A549 (cell line): Measurements from ENCODE around the gene TMEM269. TPM values are rescaled to one million over a fixed set of nuclear protein-coding genes. Genes with fewer than 3 reads are reported as not detected.

ENCODE experiments used
- ATAC-seq, 2 experiments: fragments of 200-7000 bp in 1 of 2; fragments of >200 bp in 1 of 2; cut with Nextera tagmentation in 1 of 2; cut with Tn5 transposase in 1 of 2; 3 replicates each; pipeline versions ENCODE4 v1.8.0 to v1.9.1; 2018 to 2020; ENCODE audit warnings: mild to moderate bottlenecking in 1 of 2, moderate library complexity in 1 of 2
- CTCF ChIA-PET: fragments of 300-600 bp; sonication (Branson Sonifier 250); formaldehyde crosslinking; extraction: SDS; loops from one replicate; lab custom pipeline; 2021; ENCODE audit warnings: antibody characterized with exemption, inconsistent platforms; lab: Yijun Ruan, JAX
- POLR2A ChIA-PET: fragments of 350-600 bp; formaldehyde crosslinking; extraction: SDS; loops from one replicate; lab custom pipeline; 2021; ENCODE audit warnings: antibody characterized with exemption, inconsistent platforms; lab: Yijun Ruan, JAX
- DNase-seq, 2 experiments: peaks; one replicate each; pipeline versions ENCODE4 v3.0.0 to v3.0.0-alpha.2; 2011 to 2016; ENCODE audit warnings: low read depth in 1 of 2, low spot score in 1 of 2
- FAIRE-seq: peaks from 2 replicates; lab custom pipeline; 2011; peaks lifted over from hg19 to GRCh38; lab: Jason Lieb, UNC
- H3K27ac ChIP-seq, 2 experiments: fragments of >200 bp; sonication (Bioruptor Twin); formaldehyde crosslinking; 3 replicates each; pipeline ENCODE4 v1.5.1; 2016 to 2017
- H3K4me1 ChIP-seq: fragments of >200 bp; sonication (Bioruptor Twin); formaldehyde crosslinking; 3 replicates; pipeline ENCODE4 v1.6.1; 2016
- H3K4me2 ChIP-seq: fragments of >200 bp; sonication (Bioruptor Twin); formaldehyde crosslinking; 3 replicates; pipeline ENCODE4 v1.6.1; 2016
- H3K4me3 ChIP-seq: fragments of >200 bp; sonication (Bioruptor Twin); formaldehyde crosslinking; 3 replicates; pipeline ENCODE4 v1.5.1; 2016
- H3K9me3 ChIP-seq: fragments of >200 bp; sonication (Bioruptor Twin); formaldehyde crosslinking; 3 replicates; pipeline ENCODE4 v1.6.1; 2016
- BCL3 ChIP-seq: fragments of >200 bp; sonication (Bioruptor Twin); formaldehyde crosslinking; IDR thresholded peaks from 3 replicates; pipeline ENCODE4 v1.6.1; 2016
- CHD2 ChIP-seq: fragments of 150-350 bp; IDR thresholded peaks from 2 replicates; pipeline ENCODE4 v1.6.1; 2014; ENCODE audit warnings: low read length; ENCODE audit not compliant: partially characterized antibody
- CHD4 ChIP-seq: fragments of 200-600 bp; sonication (generic); IDR thresholded peaks from 2 replicates; pipeline ENCODE4 v1.6.1; 2016; ENCODE audit warnings: antibody characterized with exemption, mild to moderate bottlenecking, borderline replicate concordance
- CTCF ChIP-seq: fragments of >200 bp; sonication (Bioruptor Twin); formaldehyde crosslinking; IDR thresholded peaks from 3 replicates; pipeline ENCODE4 v1.5.1; 2016
- EHF ChIP-seq: fragments of 250-450 bp; sonication (Bioruptor Pico); IDR thresholded peaks from 2 replicates; pipeline ENCODE4 v1.5.0; 2020; ENCODE audit warnings: mild to moderate bottlenecking
- EHMT2 ChIP-seq: fragments of 200-600 bp; sonication (generic); IDR thresholded peaks from 2 replicates; pipeline ENCODE4 v1.6.1; 2016; ENCODE audit warnings: antibody characterized with exemption, low read depth, mild to moderate bottlenecking, moderate library complexity
- EP300 ChIP-seq, 2 experiments: fragments of >200 bp; sonication (Bioruptor Twin); formaldehyde crosslinking; IDR thresholded peaks; 2 replicates in 1 of 2; 3 replicates in 1 of 2; pipeline ENCODE4 v1.6.1; 2016 to 2017
- HMGXB4 ChIP-seq: fragments of 250-450 bp; sonication (Bioruptor Pico); IDR thresholded peaks from 2 replicates; pipeline ENCODE4 v1.5.0; 2021; ENCODE audit warnings: mild to moderate bottlenecking, moderate library complexity, borderline replicate concordance
- JUNB ChIP-seq: fragments of >200 bp; sonication (Bioruptor Twin); formaldehyde crosslinking; IDR thresholded peaks from 2 replicates; pipeline ENCODE4 v1.6.1; 2016
- MAX ChIP-seq: IDR thresholded peaks from 2 replicates; pipeline ENCODE4 v1.6.1; 2012
- MAZ ChIP-seq: fragments of 150-350 bp; IDR thresholded peaks from 2 replicates; pipeline ENCODE4 v1.6.1; 2014; ENCODE audit warnings: antibody characterized with exemption, low read depth, low read length, borderline replicate concordance
- NFE2L2 ChIP-seq: fragments of 150-350 bp; conservative IDR thresholded peaks from 2 replicates; pipeline ENCODE4 v1.6.1; 2014; ENCODE audit warnings: low read length
- PBX3 ChIP-seq: IDR thresholded peaks from 2 replicates; pipeline ENCODE4 v1.6.1; 2012
- POLR2A ChIP-seq: IDR thresholded peaks from 2 replicates; pipeline ENCODE4 v1.6.1; 2012; ENCODE audit warnings: mild to moderate bottlenecking, low read length
- POLR2AphosphoS2 ChIP-seq: conservative IDR thresholded peaks from 2 replicates; pipeline ENCODE4 v1.6.1; 2012; ENCODE audit warnings: low read length, improper control_type of control experiment, inconsistent platforms
- RCOR1 ChIP-seq: fragments of 150-350 bp; IDR thresholded peaks from 2 replicates; pipeline ENCODE4 v1.6.1; 2014; ENCODE audit warnings: antibody characterized with exemption, low read length, low read depth
- TFCP2L1 ChIP-seq: fragments of 250-450 bp; sonication (Bioruptor Pico); IDR thresholded peaks from 2 replicates; pipeline ENCODE4 v1.5.0; 2021; ENCODE audit warnings: mild to moderate bottlenecking
- WGBS: methylation state at CpG from one replicate; pipeline ENCODE4 v1.1.6; 2017; ENCODE audit errors: missing lambda C conversion rate; 5-methylcytosine and 5-hydroxymethylcytosine counted together
- polyA plus RNA-seq, 4 experiments: library from polyadenylated mRNA; depleted of rRNA in 3 of 4; stranded (reverse); fragments of >200 nt; fragmentation: RNase III in 1 of 4; extraction: RNeasy Plus Mini Kit Qiagen cat#74134 plus additional on column Dnase treatment in 1 of 4; gene quantifications; 2 replicates in 3 of 4; 3 replicates in 1 of 4; pipeline ENCODE4 v1.2.3, GENCODE V29; 2011 to 2017

The TMEM269 gene
- polyA plus RNA-seq, 2 of the 4 experiments (the other 2 are of a cell fraction), result 0.21 TPM

- 77% methylated on average over 3 of the region's 4 CpGs for WGBS
- no peak for DNase-seq
- FAIRE-seq, result no peak
- no peak for TF ChIP-seq POLR2A
- TF ChIP-seq JUNB, result no peak
- TF ChIP-seq CHD2, result no peak
- TF ChIP-seq CTCF, result no peak
- TF ChIP-seq PBX3, result no peak
- TF ChIP-seq EHF, result no peak
- no peak for TF ChIP-seq POLR2AphosphoS2
- TF ChIP-seq TFCP2L1, result no peak
- TF ChIP-seq MAZ, result no peak
- no peak for TF ChIP-seq CHD4
- TF ChIP-seq EHMT2, result no peak
- H3K27ac ChIP-seq, result no peak overlapping the region
- ATAC-seq, result no peak
- H3K9me3 ChIP-seq, result no peaks in the 10 kb centered on the region
- H3K4me2 ChIP-seq, result no peak overlapping the region
- H3K4me1 ChIP-seq, result no peaks in the 10 kb centered on the region
- ChIA-PET POLR2A (no interaction called here), CTCF (no interaction called here)
- H3K4me3 ChIP-seq, result no peak overlapping the region
Measured at GRCh38 chr1:42741706-42742105, 43.1 kb upstream of the TMEM269 start.

GRCh38 chr1:42742141-42742540 is 42.6 kb upstream of the TMEM269 start:
- Histone ChIP-seq H3K4me1 (no peaks in the 10 kb centered on the region), H3K27ac (no peak overlapping the region), H3K4me2 (no peak overlapping the region), H3K4me3 (no peak overlapping the region), H3K9me3 (no peaks in the 10 kb centered on the region)
- POLR2A ChIA-PET, result no interaction called here
- no peak for FAIRE-seq
- 84% methylated on average over 8 of the region's 8 CpGs for WGBS
- CTCF ChIA-PET, result no interaction called here
- no peak for ATAC-seq
- DNase-seq, result no peak
- TF ChIP-seq BCL3, result no peak
- no peak for TF ChIP-seq NFE2L2
- no peak for TF ChIP-seq TFCP2L1
- TF ChIP-seq JUNB, result no peak
- no peak for TF ChIP-seq RCOR1

GRCh38 chr1:42742617-42743316 is 42.0 kb upstream of the TMEM269 start:
- POLR2A ChIA-PET, result no interaction called here
- Histone ChIP-seq H3K4me1 (no peaks in the 10 kb centered on the region), H3K9me3 (no peaks in the 10 kb centered on the region), H3K4me3 (no peak overlapping the region), H3K4me2 (no peak overlapping the region), H3K27ac (no peak overlapping the region)
- FAIRE-seq (no peak), ATAC-seq (no peak), DNase-seq (no peak)
- no peak for TF ChIP-seq EP300 (IDR thresholded peaks at IDR 0.05)
- TF ChIP-seq HMGXB4 (CRISPR knock-in tag), result no peak
- TF ChIP-seq MAX, result no peak
- TF ChIP-seq JUNB, result no peak
- no peak for TF ChIP-seq EHMT2
- WGBS, result 81% methylated on average over 9 of the region's 9 CpGs
- CTCF ChIA-PET, result no interaction called here
